Keratinocyte (primary cell): ENCODE data around the gene ZEB2. TPM values are rescaled to one million over a fixed set of nuclear protein-coding genes. Genes with fewer than 3 reads are reported as not detected.

ENCODE experiments used
- DNase-seq: peaks from one replicate; pipeline ENCODE4 v3.0.0-alpha.2; 2011; ENCODE audit warnings: low read depth, missing footprints, low spot score
- FAIRE-seq: peaks from 2 replicates; lab custom pipeline; 2011; peaks lifted over from hg19 to GRCh38; lab: Jason Lieb, UNC
- H2AFZ ChIP-seq: 2 replicates; pipeline ENCODE4 v1.6.0; 2012; ENCODE audit warnings: low read length, control low read depth, inconsistent platforms; ENCODE audit not compliant: control insufficient read depth
- H3K27ac ChIP-seq: 2 replicates; pipeline ENCODE4 v1.5.1; 2011; ENCODE audit warnings: low read length; ENCODE audit not compliant: control insufficient read depth, insufficient read depth
- H3K27me3 ChIP-seq: 3 replicates; pipeline ENCODE4 v1.6.0; 2011; ENCODE audit warnings: low read length; ENCODE audit not compliant: control insufficient read depth, insufficient read depth; ENCODE audit errors: extremely low read depth
- H3K36me3 ChIP-seq, 2 experiments: 2 replicates in 1 of 2; 3 replicates in 1 of 2; pipeline ENCODE4 v1.5.1; 2011; ENCODE audit warnings: low read length in 2 of 2, mild to moderate bottlenecking in 1 of 2; ENCODE audit not compliant: control insufficient read depth in 2 of 2, insufficient read depth in 2 of 2; ENCODE audit errors: extremely low read depth in 1 of 2
- H3K4me1 ChIP-seq: 3 replicates; pipeline ENCODE4 v1.5.1; 2011; ENCODE audit warnings: low read length; ENCODE audit not compliant: control insufficient read depth, insufficient read depth; ENCODE audit errors: extremely low read depth
- H3K4me2 ChIP-seq: 3 replicates; pipeline ENCODE4 v1.6.0; 2011; ENCODE audit warnings: low read depth, low read length; ENCODE audit not compliant: control insufficient read depth, insufficient read depth; ENCODE audit errors: extremely low read depth
- H3K4me3 ChIP-seq, 3 experiments: fragments of 200-600 bp in 1 of 3; sonication (generic) in 1 of 3; 2 replicates in 2 of 3; 3 replicates in 1 of 3; pipeline ENCODE4 v1.5.1; 2011 to 2016; ENCODE audit warnings: low read length in 3 of 3, mild to moderate bottlenecking in 3 of 3, control low read depth in 2 of 3, inconsistent platforms in 1 of 3, low read depth in 1 of 3, mixed read lengths in 1 of 3, mixed run types in 1 of 3, moderate library complexity in 1 of 3; ENCODE audit not compliant: control insufficient read depth in 2 of 3, insufficient read depth in 2 of 3; ENCODE audit errors: extremely low read depth in 1 of 3
- H3K79me2 ChIP-seq: 2 replicates; pipeline ENCODE4 v1.6.0; 2012; ENCODE audit warnings: low read length; ENCODE audit not compliant: control insufficient read depth, insufficient read depth
- H3K9ac ChIP-seq: 3 replicates; pipeline ENCODE4 v1.6.0; 2011; ENCODE audit warnings: low read length; ENCODE audit not compliant: control insufficient read depth, insufficient read depth; ENCODE audit errors: extremely low read depth
- H3K9me1 ChIP-seq: 3 replicates; pipeline ENCODE4 v1.6.0; 2011; ENCODE audit warnings: low read length; ENCODE audit not compliant: control insufficient read depth, insufficient read depth; ENCODE audit errors: extremely low read depth
- H3K9me3 ChIP-seq: 2 replicates; pipeline ENCODE4 v1.5.1; 2012; ENCODE audit warnings: low read depth, low read length; ENCODE audit not compliant: control insufficient read depth
- H4K20me1 ChIP-seq: 3 replicates; pipeline ENCODE4 v1.6.0; 2011; ENCODE audit warnings: low read length; ENCODE audit not compliant: control insufficient read depth, insufficient read depth; ENCODE audit errors: extremely low read depth
- EZH2 ChIP-seq: IDR thresholded peaks from one replicate; pipeline ENCODE4 v1.6.1; 2012; ENCODE audit warnings: inconsistent platforms, mild to moderate bottlenecking, low read length, moderate library complexity
- dilution Hi-C: fragments of 300-500 bp; cut with MboI; formaldehyde crosslinking; loops from one replicate; pipeline ENCODE4 v1.7.0; 2020; ENCODE audit warnings: low sequenced_read_pairs; ENCODE audit not compliant: extremely low pct_ligation_motif_present
- polyA plus RNA-seq, 5 experiments: library from polyadenylated mRNA; depleted of rRNA in 3 of 5; stranded (reverse) in 3 of 5; stranded (forward) in 1 of 5; unstranded in 1 of 5; fragments of >200 nt; gene quantifications; 1 replicate in 1 of 5; 2 replicates in 3 of 5; 3 replicates in 1 of 5; pipeline versions ENCODE4 v1.2.1 to v1.2.3, GENCODE V29; 2011 to 2012; ENCODE audit warnings: missing spikeins in 2 of 5, low read depth in 1 of 5, low replicate concordance in 1 of 5
- TF ChIP-seq, protein P1 (sequence below), 3 experiments: IDR thresholded peaks in 1 of 3; conservative IDR thresholded peaks in 1 of 3; optimal IDR thresholded peaks in 1 of 3; 2 replicates in 2 of 3; 3 replicates in 1 of 3; pipeline versions ENCODE3 to v1.5.1; 2011; ENCODE audit warnings: low read length in 3 of 3, mild to moderate bottlenecking in 3 of 3, moderate library complexity in 2 of 3, control low read depth in 1 of 3, inconsistent platforms in 1 of 3; ENCODE audit not compliant: insufficient read depth in 2 of 3; ENCODE audit errors: extremely low read depth in 1 of 3

ZEB2 gene
- polyA plus RNA-seq, 1 donor (not counting 4 experiments of a cell fraction or from before 2014, with no cell fraction given): 0.12 TPM

DNA sequence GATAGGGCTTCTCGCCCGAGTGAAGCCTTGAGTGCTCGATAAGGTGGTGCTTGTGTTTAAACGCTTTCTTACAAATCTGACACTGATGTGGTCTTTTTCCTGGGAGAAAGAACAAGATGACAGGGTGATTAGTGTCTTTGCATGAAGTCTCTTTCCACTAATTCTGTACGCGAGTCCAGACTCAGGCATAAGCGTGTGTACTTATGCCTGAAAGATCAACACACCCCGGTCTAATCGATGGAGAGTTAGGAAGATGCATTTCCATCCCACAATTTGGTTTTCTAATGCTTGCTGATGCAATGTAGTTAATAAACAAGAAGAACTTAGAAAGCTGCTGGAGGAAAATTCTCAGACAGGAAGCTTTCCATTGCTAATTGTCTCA lies 130.0 kb downstream of the ZEB2 start:
- H3K4me1 ChIP-seq: peaks cover 6% of the 10 kb centered on the region
- H3K9me1 ChIP-seq: no peaks in the 10 kb centered on the region
- H3K4me2 ChIP-seq: peak overlapping the region; percentile 66
- no peak overlapping the region for H3K27ac ChIP-seq
- dilution Hi-C loops: no loop called here
- peak overlapping the region; percentile 98 for H2AFZ ChIP-seq
- H3K79me2 ChIP-seq: no peaks in the 10 kb centered on the region
- H3K27me3 ChIP-seq: no peaks in the 10 kb centered on the region
- H3K4me3 ChIP-seq: peak overlapping the region; percentile 46 to 76 (median 62)
- peak overlapping the region; percentile 57 for H3K9ac ChIP-seq
- no peak for TF ChIP-seq EZH2
- TF ChIP-seq, protein P1, sequence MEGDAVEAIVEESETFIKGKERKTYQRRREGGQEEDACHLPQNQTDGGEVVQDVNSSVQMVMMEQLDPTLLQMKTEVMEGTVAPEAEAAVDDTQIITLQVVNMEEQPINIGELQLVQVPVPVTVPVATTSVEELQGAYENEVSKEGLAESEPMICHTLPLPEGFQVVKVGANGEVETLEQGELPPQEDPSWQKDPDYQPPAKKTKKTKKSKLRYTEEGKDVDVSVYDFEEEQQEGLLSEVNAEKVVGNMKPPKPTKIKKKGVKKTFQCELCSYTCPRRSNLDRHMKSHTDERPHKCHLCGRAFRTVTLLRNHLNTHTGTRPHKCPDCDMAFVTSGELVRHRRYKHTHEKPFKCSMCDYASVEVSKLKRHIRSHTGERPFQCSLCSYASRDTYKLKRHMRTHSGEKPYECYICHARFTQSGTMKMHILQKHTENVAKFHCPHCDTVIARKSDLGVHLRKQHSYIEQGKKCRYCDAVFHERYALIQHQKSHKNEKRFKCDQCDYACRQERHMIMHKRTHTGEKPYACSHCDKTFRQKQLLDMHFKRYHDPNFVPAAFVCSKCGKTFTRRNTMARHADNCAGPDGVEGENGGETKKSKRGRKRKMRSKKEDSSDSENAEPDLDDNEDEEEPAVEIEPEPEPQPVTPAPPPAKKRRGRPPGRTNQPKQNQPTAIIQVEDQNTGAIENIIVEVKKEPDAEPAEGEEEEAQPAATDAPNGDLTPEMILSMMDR (optimal IDR thresholded peaks at IDR 0.05 in 1 of 3, IDR thresholded peaks at IDR 0.05 in 1 of 3, conservative IDR thresholded peaks at IDR 0.05 in 1 of 3; ENCODE audit: extremely low read depth in 1 of 3, insufficient read depth in 2 of 3, low read length in 3 of 3): no peak
- H4K20me1 ChIP-seq: no peaks in the 10 kb centered on the region
- no peaks in the 10 kb centered on the region for H3K36me3 ChIP-seq
- no peaks in the 10 kb centered on the region for H3K9me3 ChIP-seq
- no peak for DNase-seq
- peak; percentile 77 for FAIRE-seq

DNA sequence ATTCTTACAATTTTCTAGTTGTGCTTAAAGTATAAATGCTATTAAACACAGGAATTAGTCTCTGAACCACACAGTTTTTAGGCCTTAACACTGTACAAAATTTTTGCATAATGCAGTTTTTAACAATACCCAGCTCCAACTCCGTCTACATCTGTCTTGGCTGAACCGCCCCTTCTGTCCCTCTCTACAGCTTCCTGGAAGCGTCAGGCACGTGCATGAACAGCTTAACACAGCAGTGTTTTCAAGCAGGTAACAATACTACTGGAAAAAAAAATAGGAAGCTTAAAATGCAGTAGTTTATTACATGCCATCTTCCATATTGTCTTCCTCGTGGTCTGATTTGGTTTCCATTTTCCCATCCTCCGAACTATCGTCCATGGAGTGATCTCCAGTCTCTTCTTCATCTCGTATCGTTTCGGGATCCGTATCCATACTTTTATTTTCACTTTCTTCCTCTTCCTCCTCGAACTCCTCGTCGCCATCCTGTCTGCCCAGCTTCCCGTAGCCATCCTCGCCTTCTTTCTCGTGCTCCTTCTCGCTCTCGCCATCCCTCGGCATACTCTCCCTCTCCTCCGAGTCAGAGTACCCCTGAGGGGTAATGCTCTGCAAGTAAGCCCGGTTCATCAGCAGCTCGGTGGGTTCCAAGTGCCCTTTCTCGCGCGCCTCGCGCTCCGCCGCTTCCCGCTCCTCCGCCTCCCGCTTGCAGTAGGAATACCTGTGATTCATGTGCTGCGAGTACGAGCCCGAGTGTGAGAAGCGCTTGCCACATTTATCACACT lies 130.6 kb downstream of the ZEB2 start:
- no peak for DNase-seq
- Histone ChIP-seq H2AFZ (peak overlapping the region; percentile 98), H3K9me3 (no peaks in the 10 kb centered on the region), H3K9ac (peak overlapping the region; percentile 57), H3K27ac (no peak overlapping the region), H3K79me2 (no peaks in the 10 kb centered on the region), H3K4me1 (peaks cover 6% of the 10 kb centered on the region), H3K36me3 (no peaks in the 10 kb centered on the region), H4K20me1 (no peaks in the 10 kb centered on the region), H3K27me3 (no peaks in the 10 kb centered on the region), H3K9me1 (no peaks in the 10 kb centered on the region), H3K4me2 (peak overlapping the region; percentile 66), H3K4me3 (peak overlapping the region; percentile 46 to 76 (median 62))
- peak; percentile 73 for FAIRE-seq
- TF ChIP-seq, protein P1 (optimal IDR thresholded peaks at IDR 0.05 in 1 of 3, IDR thresholded peaks at IDR 0.05 in 1 of 3, conservative IDR thresholded peaks at IDR 0.05 in 1 of 3; ENCODE audit: extremely low read depth in 1 of 3, insufficient read depth in 2 of 3, low read length in 3 of 3): no peak
- TF ChIP-seq EZH2: no peak
- dilution Hi-C loops: no loop called here
